K562 (cell line): Measurements from ENCODE around the gene ADAM22. TPM values are rescaled to one million over a fixed set of nuclear protein-coding genes. Genes with fewer than 3 reads are reported as not detected.
A peak's percentile ranks its signal among the peaks of the same experiment; 100 is the strongest.

ENCODE experiments used
- ADNP ChIP-seq: fragments of 200-800 bp; sonication (Bioruptor generic); IDR thresholded peaks from 2 replicates; pipeline ENCODE4 v1.6.1; 2016; ENCODE audit warnings: missing genetic modification characterization, missing compliant biosample characterization
- ARNT ChIP-seq, 2 experiments: fragments of 450-650 bp; IDR thresholded peaks; 2 replicates each; pipeline ENCODE4 v1.6.1; 2016; ENCODE audit warnings: mild to moderate bottlenecking in 1 of 2
- CBFA2T3 ChIP-seq: fragments of 450-650 bp; IDR thresholded peaks from 2 replicates; pipeline ENCODE4 v1.6.1; 2017
- CBX3 ChIP-seq, 2 experiments: IDR thresholded peaks; 1 replicate in 1 of 2; 2 replicates in 1 of 2; pipeline ENCODE4 v1.6.1; 2012; ENCODE audit warnings: inconsistent platforms in 2 of 2, low read length in 2 of 2, borderline replicate concordance in 1 of 2, control low read depth in 1 of 2
- CREBBP ChIP-seq: IDR thresholded peaks from one replicate; pipeline ENCODE4 v1.6.1; 2012; ENCODE audit warnings: low read depth, mild to moderate bottlenecking, control low read depth, inconsistent platforms, low read length
- FOXM1 ChIP-seq, 2 experiments: fragments of 450-650 bp in 1 of 2; sonication (generic) in 1 of 2; formaldehyde crosslinking in 1 of 2; IDR thresholded peaks; 2 replicates each; pipeline versions ENCODE4 v1.6.1 to v1.9.0; 2017 to 2022; ENCODE audit warnings: low read depth in 2 of 2, mild to moderate bottlenecking in 2 of 2, missing genetic modification reagents in 1 of 2, moderate library complexity in 1 of 2
- GATAD2A ChIP-seq: fragments of 450-650 bp; IDR thresholded peaks from 2 replicates; pipeline ENCODE4 v1.6.1; 2017
- MCM7 ChIP-seq, 2 experiments: fragments of 450-650 bp; IDR thresholded peaks; 2 replicates each; pipeline ENCODE4 v1.6.1; 2016 to 2018
- PCBP1 ChIP-seq: fragments of 200-400 bp; formaldehyde crosslinking; IDR thresholded peaks from 2 replicates; pipeline ENCODE4 v1.6.1; 2018; ENCODE audit warnings: mild to moderate bottlenecking, low read depth, low read length; ENCODE audit not compliant: poor library complexity, severe bottlenecking
- RBFOX2 ChIP-seq: fragments of 200-400 bp; formaldehyde crosslinking; IDR thresholded peaks from 2 replicates; pipeline ENCODE4 v1.6.1; 2017; ENCODE audit warnings: low read depth, mild to moderate bottlenecking, low read length, moderate library complexity
- RBM34 ChIP-seq: fragments of 200-400 bp; formaldehyde crosslinking; IDR thresholded peaks from 2 replicates; pipeline ENCODE4 v1.6.1; 2018; ENCODE audit warnings: low read length, borderline replicate concordance; ENCODE audit not compliant: insufficient read depth
- RCOR1 ChIP-seq, 2 experiments: IDR thresholded peaks; 2 replicates each; pipeline ENCODE4 v1.6.1; 2012; ENCODE audit warnings: low read depth in 2 of 2, low read length in 2 of 2, borderline replicate concordance in 1 of 2, improper control_type of control experiment in 1 of 2
- ZNF23 ChIP-seq: fragments of 250-450 bp; sonication (Bioruptor Pico); IDR thresholded peaks from 2 replicates; pipeline ENCODE4 v1.4.0; 2020; ENCODE audit warnings: mild to moderate bottlenecking
- ZNF41 ChIP-seq: fragments of 250-450 bp; sonication (Bioruptor Pico); conservative IDR thresholded peaks from 2 replicates; pipeline ENCODE4 v1.4.0; 2020; ENCODE audit warnings: mild to moderate bottlenecking
- ZNF561 ChIP-seq: fragments of 450-650 bp; formaldehyde crosslinking; conservative IDR thresholded peaks from 2 replicates; pipeline ENCODE4 v1.4.0; 2020; ENCODE audit warnings: mild to moderate bottlenecking, moderate library complexity
- polyA plus RNA-seq, 8 experiments: library from polyadenylated mRNA; depleted of rRNA in 4 of 8; stranded (reverse) in 5 of 8; unstranded in 3 of 8; fragments of >200 nt; fragmentation: Nextera tagmentation in 2 of 8; fragmentation: Illumina TruSeq in 1 of 8; extraction: Ambion mirVana in 2 of 8; extraction: Trizol in 1 of 8; gene quantifications; 2 replicates each; pipeline versions ENCODE4 v1.2.1 to v1.2.3, GENCODE V29; 2011 to 2014; ENCODE audit warnings: inconsistent platforms in 1 of 8, missing spikeins in 1 of 8
- total RNA-seq, 7 experiments: library from RNA; depleted of rRNA in 6 of 7; stranded (reverse); fragments of >200 nt in 6 of 7; fragmentation: Illumina TruSeq in 2 of 7; extraction: Trizol in 2 of 7; gene quantifications; 2 replicates each; pipeline versions ENCODE4 v1.2.1 to v1.2.3, GENCODE V29; 2011 to 2021; ENCODE audit warnings: low replicate concordance in 1 of 7
- TF ChIP-seq, protein P1 (sequence below): fragments of 250-450 bp; sonication (Bioruptor Pico); IDR thresholded peaks from 2 replicates; pipeline ENCODE4 v1.8.0; 2022; ENCODE audit warnings: inconsistent platforms
- TF ChIP-seq, protein P2 (sequence below): fragments of 450-650 bp; IDR thresholded peaks from 2 replicates; pipeline ENCODE4 v1.6.1; 2017; ENCODE audit warnings: mild to moderate bottlenecking, moderate library complexity
- TF ChIP-seq, protein P3 (sequence below): fragments of 250-450 bp; sonication (Bioruptor Pico); IDR thresholded peaks from 2 replicates; pipeline ENCODE4 v1.4.0; 2020; ENCODE audit warnings: mild to moderate bottlenecking
- TF ChIP-seq, protein P4 (sequence below): IDR thresholded peaks from 3 replicates; pipeline ENCODE4 v1.6.1; 2011; ENCODE audit warnings: borderline replicate concordance, mild to moderate bottlenecking, moderate library complexity; ENCODE audit not compliant: insufficient read length; ENCODE audit errors: extremely low read depth
- TF ChIP-seq, protein P5 (sequence below): fragments of 450-650 bp; conservative IDR thresholded peaks from 2 replicates; pipeline ENCODE4 v1.6.1; 2016; ENCODE audit warnings: missing genetic modification characterization, low read depth, mild to moderate bottlenecking, missing compliant biosample characterization, moderate library complexity

ADAM22 gene
- total and polyA plus RNA-seq, 9 of the 15 experiments (the other 6 are each of a cell fraction or from before 2014, with no cell fraction given): 0.01 to 0.58 (median 0.18) TPM

DNA sequence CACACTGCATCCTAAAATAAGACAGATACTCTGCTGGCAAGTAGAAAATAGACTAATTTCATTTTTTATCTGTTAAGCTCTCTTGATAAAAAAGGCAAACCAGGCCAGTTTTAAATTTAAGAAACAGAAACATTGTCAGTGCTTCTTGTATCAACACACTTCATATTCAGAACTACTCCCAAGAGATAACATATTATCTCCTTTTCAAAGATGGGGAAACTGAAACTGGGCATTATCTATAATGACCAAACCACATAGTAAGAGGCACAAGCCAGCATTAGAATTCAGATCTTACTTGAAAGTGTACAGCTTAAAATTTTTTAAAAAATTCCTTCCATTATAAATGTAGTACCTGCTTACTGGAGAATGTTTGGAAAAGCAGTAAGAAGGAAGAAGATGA, 271.1 kb downstream of the ADAM22 start (continued):
- TF ChIP-seq CBFA2T3: peak; percentile 82
- TF ChIP-seq, protein P1, sequence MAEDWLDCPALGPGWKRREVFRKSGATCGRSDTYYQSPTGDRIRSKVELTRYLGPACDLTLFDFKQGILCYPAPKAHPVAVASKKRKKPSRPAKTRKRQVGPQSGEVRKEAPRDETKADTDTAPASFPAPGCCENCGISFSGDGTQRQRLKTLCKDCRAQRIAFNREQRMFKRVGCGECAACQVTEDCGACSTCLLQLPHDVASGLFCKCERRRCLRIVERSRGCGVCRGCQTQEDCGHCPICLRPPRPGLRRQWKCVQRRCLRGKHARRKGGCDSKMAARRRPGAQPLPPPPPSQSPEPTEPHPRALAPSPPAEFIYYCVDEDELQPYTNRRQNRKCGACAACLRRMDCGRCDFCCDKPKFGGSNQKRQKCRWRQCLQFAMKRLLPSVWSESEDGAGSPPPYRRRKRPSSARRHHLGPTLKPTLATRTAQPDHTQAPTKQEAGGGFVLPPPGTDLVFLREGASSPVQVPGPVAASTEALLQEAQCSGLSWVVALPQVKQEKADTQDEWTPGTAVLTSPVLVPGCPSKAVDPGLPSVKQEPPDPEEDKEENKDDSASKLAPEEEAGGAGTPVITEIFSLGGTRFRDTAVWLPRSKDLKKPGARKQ (CRISPR knock-in tag): no peak
- peak in 1 of 2 experiments; percentile 45; a peak in 1 of 4 replicates for TF ChIP-seq RCOR1 (IDR thresholded peaks at IDR 0.05; ENCODE audit: borderline replicate concordance in 1 of 2, low read depth in 2 of 2, low read length in 2 of 2)
- TF ChIP-seq ZNF23 (CRISPR knock-in tag): no peak
- TF ChIP-seq ZNF561 (CRISPR knock-in tag): no peak
- TF ChIP-seq, protein P2, sequence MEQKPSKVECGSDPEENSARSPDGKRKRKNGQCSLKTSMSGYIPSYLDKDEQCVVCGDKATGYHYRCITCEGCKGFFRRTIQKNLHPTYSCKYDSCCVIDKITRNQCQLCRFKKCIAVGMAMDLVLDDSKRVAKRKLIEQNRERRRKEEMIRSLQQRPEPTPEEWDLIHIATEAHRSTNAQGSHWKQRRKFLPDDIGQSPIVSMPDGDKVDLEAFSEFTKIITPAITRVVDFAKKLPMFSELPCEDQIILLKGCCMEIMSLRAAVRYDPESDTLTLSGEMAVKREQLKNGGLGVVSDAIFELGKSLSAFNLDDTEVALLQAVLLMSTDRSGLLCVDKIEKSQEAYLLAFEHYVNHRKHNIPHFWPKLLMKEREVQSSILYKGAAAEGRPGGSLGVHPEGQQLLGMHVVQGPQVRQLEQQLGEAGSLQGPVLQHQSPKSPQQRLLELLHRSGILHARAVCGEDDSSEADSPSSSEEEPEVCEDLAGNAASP: no peak
- TF ChIP-seq FOXM1 (IDR thresholded peaks at IDR 0.05; ENCODE audit: low read depth): peak; percentile 42; the same call in 1 of the 2 replicates
- TF ChIP-seq FOXM1 (CRISPR knock-in tag; IDR thresholded peaks at IDR 0.05; ENCODE audit: low read depth): no peak
- TF ChIP-seq ADNP: peak; percentile 41
- TF ChIP-seq GATAD2A: no peak
- no peak for TF ChIP-seq MCM7 (IDR thresholded peaks at IDR 0.05)
- TF ChIP-seq, protein P3, sequence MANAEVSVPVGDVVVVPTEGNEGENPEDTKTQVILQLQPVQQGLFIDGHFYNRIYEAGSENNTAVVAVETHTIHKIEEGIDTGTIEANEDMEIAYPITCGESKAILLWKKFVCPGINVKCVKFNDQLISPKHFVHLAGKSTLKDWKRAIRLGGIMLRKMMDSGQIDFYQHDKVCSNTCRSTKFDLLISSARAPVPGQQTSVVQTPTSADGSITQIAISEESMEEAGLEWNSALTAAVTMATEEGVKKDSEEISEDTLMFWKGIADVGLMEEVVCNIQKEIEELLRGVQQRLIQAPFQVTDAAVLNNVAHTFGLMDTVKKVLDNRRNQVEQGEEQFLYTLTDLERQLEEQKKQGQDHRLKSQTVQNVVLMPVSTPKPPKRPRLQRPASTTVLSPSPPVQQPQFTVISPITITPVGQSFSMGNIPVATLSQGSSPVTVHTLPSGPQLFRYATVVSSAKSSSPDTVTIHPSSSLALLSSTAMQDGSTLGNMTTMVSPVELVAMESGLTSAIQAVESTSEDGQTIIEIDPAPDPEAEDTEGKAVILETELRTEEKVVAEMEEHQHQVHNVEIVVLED (CRISPR knock-in tag): no peak
- TF ChIP-seq, protein P4, sequence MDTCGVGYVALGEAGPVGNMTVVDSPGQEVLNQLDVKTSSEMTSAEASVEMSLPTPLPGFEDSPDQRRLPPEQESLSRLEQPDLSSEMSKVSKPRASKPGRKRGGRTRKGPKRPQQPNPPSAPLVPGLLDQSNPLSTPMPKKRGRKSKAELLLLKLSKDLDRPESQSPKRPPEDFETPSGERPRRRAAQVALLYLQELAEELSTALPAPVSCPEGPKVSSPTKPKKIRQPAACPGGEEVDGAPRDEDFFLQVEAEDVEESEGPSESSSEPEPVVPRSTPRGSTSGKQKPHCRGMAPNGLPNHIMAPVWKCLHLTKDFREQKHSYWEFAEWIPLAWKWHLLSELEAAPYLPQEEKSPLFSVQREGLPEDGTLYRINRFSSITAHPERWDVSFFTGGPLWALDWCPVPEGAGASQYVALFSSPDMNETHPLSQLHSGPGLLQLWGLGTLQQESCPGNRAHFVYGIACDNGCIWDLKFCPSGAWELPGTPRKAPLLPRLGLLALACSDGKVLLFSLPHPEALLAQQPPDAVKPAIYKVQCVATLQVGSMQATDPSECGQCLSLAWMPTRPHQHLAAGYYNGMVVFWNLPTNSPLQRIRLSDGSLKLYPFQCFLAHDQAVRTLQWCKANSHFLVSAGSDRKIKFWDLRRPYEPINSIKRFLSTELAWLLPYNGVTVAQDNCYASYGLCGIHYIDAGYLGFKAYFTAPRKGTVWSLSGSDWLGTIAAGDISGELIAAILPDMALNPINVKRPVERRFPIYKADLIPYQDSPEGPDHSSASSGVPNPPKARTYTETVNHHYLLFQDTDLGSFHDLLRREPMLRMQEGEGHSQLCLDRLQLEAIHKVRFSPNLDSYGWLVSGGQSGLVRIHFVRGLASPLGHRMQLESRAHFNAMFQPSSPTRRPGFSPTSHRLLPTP: no peak
- TF ChIP-seq CBX3 (IDR thresholded peaks at IDR 0.05; ENCODE audit: borderline replicate concordance in 1 of 2, low read length in 2 of 2): no peak
- TF ChIP-seq, protein P5, sequence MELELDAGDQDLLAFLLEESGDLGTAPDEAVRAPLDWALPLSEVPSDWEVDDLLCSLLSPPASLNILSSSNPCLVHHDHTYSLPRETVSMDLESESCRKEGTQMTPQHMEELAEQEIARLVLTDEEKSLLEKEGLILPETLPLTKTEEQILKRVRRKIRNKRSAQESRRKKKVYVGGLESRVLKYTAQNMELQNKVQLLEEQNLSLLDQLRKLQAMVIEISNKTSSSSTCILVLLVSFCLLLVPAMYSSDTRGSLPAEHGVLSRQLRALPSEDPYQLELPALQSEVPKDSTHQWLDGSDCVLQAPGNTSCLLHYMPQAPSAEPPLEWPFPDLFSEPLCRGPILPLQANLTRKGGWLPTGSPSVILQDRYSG (tag): no peak
- TF ChIP-seq RBM34: no peak
- no peak for TF ChIP-seq RBFOX2
- no peak for TF ChIP-seq ARNT (IDR thresholded peaks at IDR 0.05)
- TF ChIP-seq PCBP1: no peak
- no peak for TF ChIP-seq ZNF41
- TF ChIP-seq CREBBP: no peak
